SU-DHL-6 (cell line): ENCODE data around the gene TMEM218.
"Not testable (repeated sequence)": the region's sequence is repeated elsewhere in the genome, so short reads cannot be mapped to it uniquely, and the experiment has no call there.

Experiments used
- H2AFZ ChIP-seq: fragments of 200-600 bp; sonication (generic); 2 replicates; pipeline ENCODE4 v1.6.1; 2014; ENCODE audit warnings: low read depth, mild to moderate bottlenecking, moderate library complexity, mixed read lengths, antibody characterized with exemption, low read length; ENCODE audit not compliant: severe bottlenecking
- H3F3A ChIP-seq: fragments of 200-600 bp; shearing (Covaris generic); 2 replicates; pipeline ENCODE4 v1.6.0; 2016; ENCODE audit warnings: antibody characterized with exemption, mild to moderate bottlenecking; ENCODE audit not compliant: insufficient read depth
- H3K27ac ChIP-seq: fragments of 200-600 bp; sonication (generic); 2 replicates; pipeline ENCODE4 v1.5.1; 2016; ENCODE audit warnings: low read depth, mild to moderate bottlenecking, low read length, moderate library complexity, mixed read lengths
- H3K27me3 ChIP-seq: fragments of 200-600 bp; sonication (generic), shearing (Covaris generic); 2 replicates; pipeline ENCODE4 v1.6.0; 2014; ENCODE audit warnings: mild to moderate bottlenecking, low read length
- H3K36me3 ChIP-seq: fragments of 200-600 bp; sonication (generic); 2 replicates; pipeline ENCODE4 v1.6.1; 2014; ENCODE audit warnings: mild to moderate bottlenecking, low read length, mixed read lengths
- H3K4me2 ChIP-seq: fragments of 300-600, 200-600 bp; shearing (Covaris generic), sonication (generic); 2 replicates; pipeline ENCODE4 v1.6.0; 2014; ENCODE audit warnings: low read length, low read depth, mild to moderate bottlenecking; ENCODE audit not compliant: poor library complexity, severe bottlenecking
- H3K4me3 ChIP-seq: fragments of 200-600 bp; sonication (generic); 2 replicates; pipeline ENCODE4 v1.5.1; 2014; ENCODE audit warnings: antibody characterized with exemption, low read length, mild to moderate bottlenecking, mixed read lengths; ENCODE audit not compliant: insufficient read depth, poor library complexity, severe bottlenecking
- H3K79me2 ChIP-seq: fragments of 200-600 bp; sonication (generic); 2 replicates; pipeline ENCODE4 v1.6.1; 2014; ENCODE audit warnings: mild to moderate bottlenecking, low read length, moderate library complexity; ENCODE audit not compliant: insufficient read depth
- H3K9ac ChIP-seq: fragments of 200-600 bp; sonication (generic); 2 replicates; pipeline ENCODE4 v1.7.0; 2014; ENCODE audit warnings: mild to moderate bottlenecking, low read length
- H3K9me2 ChIP-seq: fragments of 200-600 bp; sonication (generic); replicated peaks from 2 replicates; pipeline ENCODE4 v1.6.1; 2014; ENCODE audit warnings: low read length; ENCODE audit not compliant: insufficient read depth
- H3K9me3 ChIP-seq: fragments of 200-600 bp; sonication (generic); 2 replicates; pipeline ENCODE4 v1.6.1; 2014; ENCODE audit warnings: low read length, mixed read lengths; ENCODE audit not compliant: insufficient read depth
- H4K20me1 ChIP-seq: fragments of 200-600 bp; sonication (generic); 2 replicates; pipeline ENCODE4 v1.6.1; 2014; ENCODE audit warnings: low read depth, mild to moderate bottlenecking, antibody characterized with exemption, low read length, moderate library complexity, mixed read lengths
- CTCF ChIP-seq: fragments of 200-600 bp; sonication (generic); IDR thresholded peaks from one replicate; pipeline ENCODE4 v1.5.1; 2017; ENCODE audit warnings: antibody characterized with exemption, mild to moderate bottlenecking, low read length, moderate library complexity; ENCODE audit not compliant: insufficient read depth, poor library complexity, severe bottlenecking
- EZH2phosphoT487 ChIP-seq: fragments of 200-600 bp; sonication (generic), shearing (Covaris generic); conservative IDR thresholded peaks from 2 replicates; pipeline ENCODE4 v1.6.1; 2018; ENCODE audit warnings: mild to moderate bottlenecking, antibody characterized with exemption, low read length, moderate library complexity, mixed read lengths

TMEM218 gene

GRCh38 chr11:125090816-125091215 is 20.6 kb downstream of the TMEM218 start:
- Histone ChIP-seq H2AFZ (no peak overlapping the region), H3K36me3 (0 out of 2 replicates have a peak, but pooled peaks cover 2% of the 10 kb centered on the region), H3K4me3 (no peak overlapping the region), H3K9me2 (no peaks in the 10 kb centered on the region), H3K27me3 (no peaks in the 10 kb centered on the region), H4K20me1 (no peaks in the 10 kb centered on the region), H3K9me3 (no peaks in the 10 kb centered on the region), H3K4me2 (no peak overlapping the region), H3F3A (no peaks in the 10 kb centered on the region), H3K27ac (no peak overlapping the region), H3K9ac (no peak overlapping the region), H3K79me2 (no peaks in the 10 kb centered on the region)
- no peak for TF ChIP-seq CTCF
- no peak for TF ChIP-seq EZH2phosphoT487

- H3K79me2 ChIP-seq, H3K27ac ChIP-seq, H3K9me3 ChIP-seq, H3K36me3 ChIP-seq, H3K27me3 ChIP-seq, H3K9me2 ChIP-seq, H2AFZ ChIP-seq, H3K9ac ChIP-seq, H3F3A ChIP-seq, H3K4me3 ChIP-seq, H4K20me1 ChIP-seq, H3K4me2 ChIP-seq: not testable (repeated sequence)
Observed at GRCh38 chr11:125090151-125090550, 21.3 kb downstream of the TMEM218 start.

GRCh38 chr11:125089481-125089880 is 21.9 kb downstream of the TMEM218 start:
- H2AFZ ChIP-seq, H3K9me3 ChIP-seq, H4K20me1 ChIP-seq, H3K4me3 ChIP-seq, H3K27ac ChIP-seq, H3K9ac ChIP-seq, H3F3A ChIP-seq, H3K27me3 ChIP-seq, H3K79me2 ChIP-seq, H3K9me2 ChIP-seq, H3K36me3 ChIP-seq, H3K4me2 ChIP-seq: not testable (repeated sequence)

GRCh38 chr11:125088576-125089455 is 22.6 kb downstream of the TMEM218 start:
- H3F3A ChIP-seq = no peaks in the 10 kb centered on the region
- H3K9me3 ChIP-seq = no peaks in the 10 kb centered on the region
- no peak overlapping the region for H3K27ac ChIP-seq
- H3K79me2 ChIP-seq = no peaks in the 10 kb centered on the region
- H4K20me1 ChIP-seq = no peaks in the 10 kb centered on the region
- no peak for TF ChIP-seq CTCF
- no peak for TF ChIP-seq EZH2phosphoT487
- H3K9me2 ChIP-seq = no peaks in the 10 kb centered on the region
- no peak overlapping the region for H3K4me2 ChIP-seq
- no peaks in the 10 kb centered on the region for H3K36me3 ChIP-seq
- no peak overlapping the region for H3K9ac ChIP-seq
- H3K4me3 ChIP-seq = no peak overlapping the region
- H3K27me3 ChIP-seq = no peaks in the 10 kb centered on the region
- no peak overlapping the region for H2AFZ ChIP-seq
